Stomach (tissue), 9 donors: ENCODE results near the gene CCR8. TPM values are rescaled to one million over a fixed set of nuclear protein-coding genes. Genes with fewer than 3 reads are reported as not detected.

Experiments
- DNase-seq, 2 donors: peaks; one replicate each; pipeline versions ENCODE4 v3.0.0 to v3.0.0-alpha.2; 2013 to 2019
- H3K27ac ChIP-seq, 5 donors: fragments of 200-600 bp in 4 of 5; sonication (generic) in 4 of 5; one replicate each; pipeline ENCODE4 v1.5.1; 2013 to 2019; ENCODE audit warnings: mild to moderate bottlenecking in 1 of 5, moderate library complexity in 1 of 5
- H3K27me3 ChIP-seq, 3 donors: fragments of 200-600 bp; sonication (generic); one replicate each; pipeline ENCODE4 v1.5.1; 2017 to 2019; ENCODE audit warnings: mixed run types in 1 of 3
- H3K36me3 ChIP-seq, 4 donors: fragments of 200-600 bp; sonication (generic); 1 replicate in 3 of 4; 2 replicates in 1 of 4; pipeline ENCODE4 v1.5.1; 2016 to 2019
- H3K4me1 ChIP-seq, 4 donors: fragments of 200-600 bp; sonication (generic); one replicate each; pipeline ENCODE4 v1.5.1; 2016 to 2019
- H3K4me3 ChIP-seq, 4 donors: fragments of 200-600 bp; sonication (generic) in 3 of 4; one replicate each; pipeline ENCODE4 v1.5.1; 2016 to 2019; ENCODE audit warnings: mild to moderate bottlenecking in 1 of 4
- H3K9me3 ChIP-seq, 4 donors: fragments of 200-600 bp; sonication (generic); one replicate each; pipeline ENCODE4 v1.5.1; 2016 to 2019
- CTCF ChIP-seq, 7 experiments: fragments of 450-650 bp in 4 of 7; fragments of 200-600 bp in 3 of 7; sonication (generic) in 3 of 7; IDR thresholded peaks; one replicate each; pipeline ENCODE4 v1.5.1; 2016 to 2019; ENCODE audit warnings: antibody characterized with exemption in 7 of 7, control low read depth in 2 of 7, mild to moderate bottlenecking in 1 of 7
- EP300 ChIP-seq: sonication (generic); formaldehyde crosslinking; IDR thresholded peaks from one replicate; pipeline ENCODE4 v1.6.1; 2017; ENCODE audit warnings: antibody characterized with exemption
- POLR2A ChIP-seq, 4 donors: fragments of 450-650 bp; IDR thresholded peaks; one replicate each; pipeline ENCODE4 v1.6.1; 2016; ENCODE audit warnings: antibody characterized with exemption in 4 of 4, control low read depth in 2 of 4, mild to moderate bottlenecking in 1 of 4, moderate library complexity in 1 of 4
- POLR2AphosphoS5 ChIP-seq, 3 donors: sonication (generic); formaldehyde crosslinking; IDR thresholded peaks; one replicate each; pipeline ENCODE4 v1.6.1; 2016; ENCODE audit warnings: antibody characterized with exemption in 3 of 3
- WGBS, 5 donors: extraction: QIAGEN DNeasy Blood & Tissue Kit in 3 of 5; methylation state at CpG; one replicate each; pipeline versions ENCODE4 v1.1.5 to v1.1.7; 2013 to 2018; 5-methylcytosine and 5-hydroxymethylcytosine counted together
- intact Hi-C: fragments of 100-400 bp; cut with DNase I; formaldehyde crosslinking; loops from one replicate; pipeline ENCODE4 v1.15.1; 2023; ENCODE audit warnings: low total_unique reads
- polyA plus RNA-seq, 3 donors: library from polyadenylated mRNA; stranded (reverse); fragments of 200-250 nt; gene quantifications; one replicate each; pipeline ENCODE4 v1.2.3, GENCODE V29; 2013
- total RNA-seq, 5 donors: library from RNA; depleted of rRNA; stranded (reverse); fragments of >200 nt; gene quantifications; one replicate each; pipeline versions ENCODE4 v1.1.0 to v1.2.3, GENCODE V29; 2014 to 2016
- donor health status: healthy with polysubstance abuse.
- donor health status: Bipolar disorder and iron deficiency.
- donor health status: healthy.

CCR8 gene
- total and polyA plus RNA-seq, 8 donors = not detected

GRCh38 chr3:39296197-39297077 is 33.1 kb upstream of the CCR8 start:
- Histone ChIP-seq H3K4me1 (peaks cover 0 to 7% (median 3%) of the 10 kb centered on the region in 4 donors), H3K9me3 (peaks cover 3 to 29% (median 22%) of the 10 kb centered on the region in 4 donors), H3K27ac (no peak overlapping the region), H3K36me3 (no peaks in the 10 kb centered on the region), H3K4me3 (no peak overlapping the region), H3K27me3 (no peaks in the 10 kb centered on the region)
- TF ChIP-seq CTCF (IDR thresholded peaks at IDR 0.05) (no peak), POLR2A (IDR thresholded peaks at IDR 0.05) (no peak), POLR2AphosphoS5 (IDR thresholded peaks at IDR 0.05) (no peak), EP300 (no peak)
- DNase-seq = no peak
- WGBS, 5 donors = 86 to 99% (median 93%) methylated on average over 4 of the region's 4 CpGs
- intact Hi-C loops = no loop called here

DNA sequence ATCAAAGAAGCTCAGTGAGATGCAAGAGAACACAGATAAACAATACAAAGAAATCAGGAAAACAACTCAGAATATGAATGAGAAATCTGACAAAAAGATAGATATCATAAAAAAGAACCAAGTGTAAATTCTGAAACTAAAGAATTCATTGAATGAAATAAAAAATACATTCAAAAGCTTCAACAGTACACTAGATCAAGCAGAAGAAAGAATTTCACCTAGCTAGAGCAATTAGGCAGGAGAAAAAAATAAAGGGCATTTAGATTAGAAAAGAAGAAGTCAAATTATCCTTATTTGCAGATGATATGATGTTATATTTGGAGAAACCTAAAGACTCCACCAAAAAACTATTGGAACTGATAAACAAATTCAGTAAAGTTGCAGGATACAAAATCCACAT is 30.2 kb upstream of the CCR8 start:
- no peaks in the 10 kb centered on the region for H3K27me3 ChIP-seq
- no peak for DNase-seq
- H3K4me3 ChIP-seq = no peak overlapping the region
- peaks cover 3 to 49% (median 42%) of the 10 kb centered on the region in 4 donors for H3K9me3 ChIP-seq
- no peaks in the 10 kb centered on the region for H3K4me1 ChIP-seq
- no peak overlapping the region for H3K27ac ChIP-seq
- TF ChIP-seq POLR2AphosphoS5 (IDR thresholded peaks at IDR 0.05) = no peak
- no peak for TF ChIP-seq POLR2A (IDR thresholded peaks at IDR 0.05)
- TF ChIP-seq CTCF (IDR thresholded peaks at IDR 0.05) = no peak
- TF ChIP-seq EP300 = no peak
- intact Hi-C loops = no loop called here
- no peaks in the 10 kb centered on the region for H3K36me3 ChIP-seq

DNA sequence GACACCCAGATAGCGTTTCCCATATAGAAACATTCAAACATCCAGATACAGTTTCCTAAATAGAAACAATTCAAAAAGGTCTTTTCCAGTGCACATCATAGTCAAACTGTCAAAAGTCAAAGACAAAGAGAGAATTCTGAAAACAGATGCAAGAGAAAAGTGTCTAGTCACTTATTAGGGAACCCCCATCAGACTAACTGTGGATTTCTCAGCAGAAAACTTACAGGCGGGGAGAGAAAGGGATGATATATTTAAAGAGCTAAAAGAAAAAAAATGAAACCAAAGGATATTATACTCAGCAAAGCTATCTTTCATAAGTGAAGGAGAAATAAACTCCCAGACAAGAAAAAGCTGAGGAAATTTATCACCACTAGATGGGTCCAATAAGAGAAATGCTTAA is 27.3 kb upstream of the CCR8 start:
- Histone ChIP-seq H3K27ac (no peak overlapping the region), H3K4me3 (no peak overlapping the region), H3K9me3 (peaks cover 3 to 67% (median 53%) of the 10 kb centered on the region in 4 donors), H3K27me3 (no peaks in the 10 kb centered on the region), H3K36me3 (no peaks in the 10 kb centered on the region), H3K4me1 (no peaks in the 10 kb centered on the region)
- 92 to 94% (median 93%) methylated on average over 2 of the region's 2 CpGs for WGBS, 5 donors
- TF ChIP-seq POLR2A (IDR thresholded peaks at IDR 0.05) (no peak), CTCF (IDR thresholded peaks at IDR 0.05) (no peak), POLR2AphosphoS5 (IDR thresholded peaks at IDR 0.05) (no peak), EP300 (no peak)
- no peak for DNase-seq
- intact Hi-C loops = no loop called here

- TF ChIP-seq POLR2AphosphoS5 (IDR thresholded peaks at IDR 0.05) (no peak), POLR2A (IDR thresholded peaks at IDR 0.05) (no peak), CTCF (IDR thresholded peaks at IDR 0.05) (no peak), EP300 (no peak)
- Histone ChIP-seq H3K27me3 (no peaks in the 10 kb centered on the region), H3K27ac (no peak overlapping the region), H3K4me3 (no peak overlapping the region), H3K36me3 (no peaks in the 10 kb centered on the region), H3K4me1 (peaks cover 0 to 7% (median 0%) of the 10 kb centered on the region in 4 donors), H3K9me3 (peaks cover 0 to 11% (median 5%) of the 10 kb centered on the region in 4 donors)
- DNase-seq = no peak
- intact Hi-C loops = no loop called here
Measured at GRCh38 chr3:39313289-39313688, 16.2 kb upstream of the CCR8 start.
